ENCODE measurements around the gene WDR93. TPM values are rescaled to one million over a fixed set of nuclear protein-coding genes. Genes with fewer than 3 reads are reported as not detected.

WDR93 gene
- total RNA-seq, 1 donor from 2014 or later = not detected

DNA sequence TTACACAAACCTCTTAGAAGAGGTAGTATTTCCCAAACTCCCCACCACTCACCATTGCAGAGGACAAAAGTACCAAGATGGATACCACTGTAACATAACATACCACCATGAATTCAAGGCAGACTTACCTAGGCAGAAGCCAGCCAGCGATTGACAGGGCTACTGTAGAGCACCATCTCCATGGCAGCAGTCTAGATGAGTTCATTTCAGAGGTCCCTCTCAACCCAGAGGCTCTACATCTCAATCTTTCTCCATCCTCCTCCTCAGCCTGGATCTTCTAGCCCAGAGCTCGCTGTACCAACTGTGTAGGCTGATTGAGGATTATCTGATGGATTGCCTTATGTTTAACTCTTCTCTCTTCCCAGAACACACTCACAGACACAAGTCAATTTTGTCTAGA lies 9.5 kb upstream of the WDR93 start:
- intact Hi-C loops (cut with micrococcal nuclease) = no loop called here

DNA sequence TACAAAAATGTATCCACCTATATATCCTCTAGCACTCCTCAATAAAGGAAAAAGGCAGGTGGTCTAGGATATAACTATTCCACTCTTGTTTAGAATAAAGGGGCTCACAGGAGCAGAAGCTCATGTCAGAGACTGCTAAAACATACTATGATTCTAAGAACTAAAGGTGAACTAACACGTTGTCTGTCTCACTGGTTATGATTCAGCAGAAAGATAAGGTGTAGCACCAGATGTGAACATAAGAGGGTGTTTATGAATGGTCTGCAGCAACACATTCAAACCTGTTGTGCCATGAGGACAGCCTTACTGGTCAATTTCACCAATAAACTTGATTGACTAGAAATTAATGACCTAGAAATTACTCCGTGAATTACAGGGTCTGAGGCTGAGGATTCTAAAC lies 4.6 kb upstream of the WDR93 start:
- intact Hi-C loops (cut with micrococcal nuclease) = no loop called here

DNA sequence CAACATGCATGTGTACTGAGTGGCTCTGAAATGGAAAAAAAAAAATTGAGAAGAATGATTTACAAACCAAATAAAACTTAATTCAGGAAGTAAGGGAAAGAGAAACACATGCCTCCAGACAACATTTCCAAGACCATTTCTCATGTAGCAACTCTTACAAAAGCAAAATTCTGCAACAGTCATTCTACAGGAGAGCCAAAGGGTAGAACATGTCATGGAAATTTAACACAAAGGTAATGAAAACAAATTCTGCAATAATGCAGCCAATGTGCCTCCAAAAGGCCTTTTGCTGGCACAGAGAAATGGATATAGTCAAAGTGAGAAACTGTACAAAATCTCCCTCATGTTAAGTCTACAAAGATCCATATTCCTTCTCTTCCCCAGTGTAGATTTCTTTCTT lies 4.1 kb upstream of the WDR93 start:
- intact Hi-C loops (cut with micrococcal nuclease) = no loop called here

DNA sequence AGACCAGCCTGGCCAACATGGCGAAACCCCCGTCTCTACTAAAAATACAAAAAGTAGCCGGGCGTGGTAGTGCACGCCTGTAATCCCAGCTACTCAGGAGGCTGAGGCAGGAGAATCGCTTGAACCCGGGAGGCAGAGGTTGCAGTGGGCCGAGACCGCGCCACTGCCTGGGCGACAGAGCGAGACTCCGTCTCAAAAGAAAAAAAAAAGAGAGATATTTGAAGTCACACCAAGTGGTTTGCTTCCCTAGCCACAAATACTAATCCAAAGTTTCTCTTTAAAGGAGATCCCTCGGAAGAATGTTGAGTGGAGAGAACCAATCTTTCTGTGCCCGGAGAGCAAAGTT lies 708 bp upstream of the WDR93 start:
- intact Hi-C loops (cut with micrococcal nuclease) = loop anchor here (2.0 kb wide), 1 partner anchor 61 kb away; the partner anchor contains the start of gene MESP1

DNA sequence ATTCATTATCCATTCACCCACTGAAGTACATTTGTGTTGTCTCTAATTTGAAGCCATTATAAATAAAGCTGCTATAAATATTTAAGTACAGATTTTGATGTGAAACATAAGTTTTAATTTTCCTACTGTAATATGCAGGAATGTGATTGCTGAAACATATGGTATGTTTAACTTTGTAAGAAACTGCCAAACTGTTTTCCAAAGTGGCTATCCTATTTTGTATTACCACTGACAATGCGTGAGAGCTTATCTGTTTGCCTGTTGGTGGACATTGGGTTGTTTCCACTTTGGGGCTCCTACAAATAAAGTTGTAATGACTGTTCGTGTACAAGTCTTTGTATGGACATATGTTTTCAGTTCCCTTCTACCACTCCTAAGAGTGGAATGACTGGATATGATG lies 2.5 kb downstream of the WDR93 start:
- intact Hi-C loops (cut with micrococcal nuclease) = no loop called here

DNA sequence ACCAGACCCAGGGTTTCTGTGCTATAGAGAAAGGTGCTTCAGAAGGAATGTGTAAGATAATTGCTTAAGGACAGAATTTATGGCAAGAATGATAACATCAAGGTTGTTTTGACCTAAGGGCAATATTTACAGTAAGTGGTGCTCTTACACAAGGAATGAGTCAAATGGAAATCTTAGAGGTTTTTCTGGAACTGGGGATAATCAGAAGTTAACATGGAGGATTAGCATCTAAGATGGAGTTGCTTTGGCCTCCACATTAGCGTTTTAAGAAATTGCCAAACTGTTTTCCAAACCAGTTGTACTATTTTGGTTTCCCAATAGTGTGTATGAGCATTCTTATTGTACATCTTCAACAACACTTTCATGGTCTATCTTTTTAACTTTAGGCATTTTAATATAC lies 3.1 kb downstream of the WDR93 start:
- intact Hi-C loops (cut with micrococcal nuclease) = no loop called here

DNA sequence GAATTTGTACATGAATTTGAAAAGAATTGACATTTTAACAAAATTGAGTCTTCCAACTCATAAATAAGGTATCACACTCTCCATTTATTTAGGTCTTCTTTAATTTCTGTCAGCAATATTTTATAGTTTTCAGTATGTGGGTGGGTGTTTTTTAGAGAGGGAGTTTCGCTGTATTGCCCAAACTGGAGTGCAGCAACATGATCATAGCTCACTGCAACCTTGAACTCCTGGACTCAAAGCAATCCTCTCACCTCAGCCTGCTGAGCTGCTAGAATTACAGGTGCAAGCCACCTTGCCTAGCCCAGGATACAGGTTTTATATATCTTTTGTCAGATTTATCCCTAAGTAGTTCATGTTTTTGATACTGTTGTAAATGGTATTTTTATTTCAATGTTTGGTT lies 4.6 kb downstream of the WDR93 start:
- intact Hi-C loops (cut with micrococcal nuclease) = no loop called here

DNA sequence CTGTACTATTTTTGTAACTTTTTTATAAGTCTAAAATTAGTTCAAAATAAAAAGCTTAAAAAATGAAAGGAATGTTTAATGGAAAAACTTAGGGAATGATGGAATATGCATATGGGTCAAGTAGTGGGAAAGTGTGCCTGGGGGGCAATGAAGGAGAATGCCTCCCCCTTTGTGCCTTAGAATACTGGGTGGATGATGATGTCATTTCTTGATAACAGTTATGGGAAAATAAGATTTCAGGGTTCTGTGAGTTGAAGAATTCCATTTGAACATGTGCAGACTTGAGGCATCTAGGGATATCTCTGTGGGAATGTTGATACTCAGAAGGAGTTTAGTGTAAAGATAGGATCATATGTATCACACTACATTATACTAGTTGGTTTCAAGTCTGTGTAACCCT lies 13.8 kb downstream of the WDR93 start:
- intact Hi-C loops (cut with micrococcal nuclease) = no loop called here

DNA sequence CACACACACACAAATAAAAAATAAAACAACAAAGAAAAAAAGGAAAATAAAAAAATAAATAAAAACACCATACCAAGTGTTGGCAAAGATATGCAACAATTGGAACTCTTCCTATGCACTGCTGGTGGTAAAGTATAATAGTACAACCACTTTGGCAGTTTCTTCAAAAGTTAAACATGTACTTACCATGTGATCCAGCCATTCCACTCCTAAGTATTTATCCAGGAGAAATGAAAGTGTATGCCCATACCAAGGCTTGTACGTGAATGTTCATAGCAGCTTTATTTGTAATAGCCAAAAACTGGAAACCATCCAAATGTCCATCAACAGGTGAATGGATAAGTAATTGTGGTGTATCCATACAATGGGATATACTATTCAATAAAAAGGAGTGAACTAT lies 17.0 kb downstream of the WDR93 start:
- intact Hi-C loops (cut with micrococcal nuclease) = no loop called here

DNA sequence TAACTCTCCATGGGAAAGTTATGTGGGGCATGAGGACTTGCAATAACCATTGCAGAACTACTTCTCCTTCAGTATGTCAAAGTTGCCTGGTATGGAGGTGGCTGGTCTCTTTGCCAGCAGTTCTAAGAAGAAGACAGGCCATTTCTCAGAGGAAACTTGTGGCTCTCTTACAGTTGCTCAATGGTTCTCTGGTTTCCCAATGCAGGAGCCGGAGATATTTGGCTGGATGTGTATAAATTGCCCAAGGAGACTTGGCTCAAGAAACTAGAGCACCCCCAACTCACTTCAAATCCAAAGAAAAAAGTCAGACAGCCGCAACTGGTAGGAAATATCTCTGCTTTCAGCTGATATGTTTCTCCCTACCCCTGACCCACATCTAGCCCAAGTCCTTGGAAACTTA lies 24.2 kb downstream of the WDR93 start:
- intact Hi-C loops (cut with micrococcal nuclease) = no loop called here

DNA sequence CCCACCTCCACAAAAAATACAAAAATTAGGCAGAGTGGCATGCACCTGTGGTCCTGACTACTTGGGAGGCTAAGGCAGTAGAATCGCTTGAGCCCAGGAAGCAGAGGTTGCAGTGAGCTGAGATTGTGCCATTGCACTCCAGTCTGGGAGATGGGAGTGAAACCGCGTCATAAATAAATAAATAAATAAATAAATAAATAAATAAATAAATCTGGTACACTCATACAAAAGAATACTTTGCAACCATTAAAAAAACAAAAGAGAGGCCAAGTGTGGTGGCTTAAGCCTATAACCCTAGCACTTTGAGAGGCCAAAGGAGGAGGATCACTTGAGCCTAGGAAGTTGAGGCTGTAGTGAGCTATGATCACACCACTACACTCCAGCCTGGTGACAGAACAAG lies 32.4 kb downstream of the WDR93 start:
- intact Hi-C loops (cut with micrococcal nuclease) = no loop called here

DNA sequence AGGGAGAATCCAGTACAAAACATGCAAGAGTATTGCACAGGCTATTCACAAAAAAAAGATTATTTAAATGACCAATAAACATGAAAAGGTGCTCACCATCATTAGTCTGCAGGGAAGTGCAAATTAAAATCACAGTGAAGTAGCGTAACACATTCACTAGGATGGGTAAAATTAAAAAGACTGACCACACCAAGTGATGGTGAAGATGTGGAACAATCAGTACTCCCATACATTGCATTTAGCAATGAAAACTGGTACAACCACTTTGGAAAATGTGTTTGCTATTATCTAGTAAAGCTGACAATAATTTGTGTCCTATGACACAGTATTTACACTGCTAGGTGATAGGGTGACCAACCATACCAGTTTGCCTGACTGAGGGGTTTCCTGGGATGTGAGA lies 34.0 kb downstream of the WDR93 start:
- intact Hi-C loops (cut with micrococcal nuclease) = no loop called here

DNA sequence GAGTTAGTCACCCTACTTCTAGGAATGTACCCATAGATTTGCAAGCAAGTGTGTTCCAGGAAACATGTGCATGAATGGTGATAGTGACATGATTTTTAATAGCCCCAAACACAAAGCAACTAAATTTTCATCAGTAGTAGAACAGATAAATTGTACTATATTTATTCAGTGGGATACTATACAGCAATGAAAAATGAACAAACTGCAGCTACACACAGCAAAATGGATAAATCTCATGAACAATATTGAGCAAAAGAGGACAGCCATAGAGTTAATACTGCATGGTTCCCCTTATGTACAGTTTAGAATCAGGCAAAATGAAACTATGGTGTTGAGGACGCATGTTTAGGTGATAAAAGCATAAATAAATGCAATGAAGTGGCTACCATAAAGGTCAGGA lies 34.5 kb downstream of the WDR93 start:
- intact Hi-C loops (cut with micrococcal nuclease) = no loop called here

DNA sequence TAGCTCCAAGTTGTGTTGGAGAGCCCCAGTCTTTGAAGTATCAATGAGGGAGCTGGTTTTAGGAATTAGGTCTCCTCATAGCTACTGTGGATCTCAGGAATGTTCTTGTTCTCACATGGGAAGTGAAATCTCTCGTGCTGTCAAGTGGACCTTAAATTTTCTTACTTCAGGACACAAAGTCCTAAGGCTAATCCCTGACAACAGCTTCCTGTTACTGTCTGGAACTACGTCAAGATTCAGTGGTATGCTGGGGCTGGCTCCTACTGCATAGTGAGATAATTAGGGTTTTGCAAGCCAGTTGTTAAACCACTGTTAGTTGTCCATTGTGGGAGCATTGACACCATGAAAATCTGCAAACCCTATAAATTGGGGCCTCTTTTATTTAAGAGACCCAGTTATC lies 37.6 kb downstream of the WDR93 start:
- intact Hi-C loops (cut with micrococcal nuclease) = no loop called here

DNA sequence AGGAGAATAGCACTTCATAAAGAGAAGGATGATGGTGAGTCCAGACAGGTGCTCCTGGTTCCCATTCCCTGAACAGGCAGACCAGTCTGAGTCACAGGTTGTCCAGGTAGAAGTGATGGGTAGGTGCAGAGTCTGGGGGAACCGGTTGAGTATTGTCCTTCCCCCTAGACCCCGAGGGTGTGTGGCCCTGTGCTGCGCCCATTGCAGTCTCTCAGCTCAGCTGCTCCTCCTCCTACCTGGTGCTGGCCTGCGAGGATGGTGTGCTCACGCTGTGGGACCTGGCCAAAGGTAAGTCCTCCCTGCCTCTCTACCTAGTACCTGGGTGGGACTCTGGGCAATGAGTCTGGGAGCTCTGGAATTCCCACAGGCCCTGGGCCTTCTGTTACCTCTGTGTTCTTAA lies 40.7 kb downstream of the WDR93 start:
- intact Hi-C loops (cut with micrococcal nuclease) = no loop called here

DNA sequence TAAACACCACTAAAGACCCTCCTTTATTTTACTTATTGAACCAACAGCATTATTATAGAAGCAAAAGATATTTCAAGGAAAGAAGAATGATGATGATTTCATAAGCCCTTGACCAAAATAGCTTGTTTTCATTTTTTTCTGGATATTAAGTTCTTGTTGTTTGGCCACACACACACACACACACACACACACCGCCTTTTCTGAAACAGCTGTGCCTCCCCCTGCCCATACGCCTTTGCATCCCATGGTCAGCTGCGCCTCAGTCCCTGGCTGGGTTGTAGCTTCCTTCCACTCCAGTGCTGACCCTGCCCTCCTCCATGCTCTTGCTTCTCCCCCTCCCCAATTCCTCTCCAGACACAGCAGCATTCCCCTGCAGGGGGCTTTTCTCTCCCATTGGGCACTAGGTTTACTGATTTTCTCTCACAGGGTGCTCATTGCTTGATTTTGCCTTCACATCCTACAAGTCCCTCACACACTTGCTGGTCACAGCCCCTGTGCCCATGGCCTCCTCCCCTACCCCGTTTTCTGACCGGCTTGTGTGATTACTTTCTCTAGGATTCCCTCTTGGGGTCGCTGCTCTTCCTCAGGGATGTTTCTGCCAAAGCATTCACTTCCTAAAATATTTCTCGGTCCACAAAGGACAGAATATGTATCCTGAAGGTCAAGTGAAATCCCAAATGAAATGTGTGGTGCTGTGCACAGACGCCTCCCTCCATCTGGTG lies 42.0 kb downstream of the WDR93 start:
- intact Hi-C loops (cut with micrococcal nuclease) = no loop called here

DNA sequence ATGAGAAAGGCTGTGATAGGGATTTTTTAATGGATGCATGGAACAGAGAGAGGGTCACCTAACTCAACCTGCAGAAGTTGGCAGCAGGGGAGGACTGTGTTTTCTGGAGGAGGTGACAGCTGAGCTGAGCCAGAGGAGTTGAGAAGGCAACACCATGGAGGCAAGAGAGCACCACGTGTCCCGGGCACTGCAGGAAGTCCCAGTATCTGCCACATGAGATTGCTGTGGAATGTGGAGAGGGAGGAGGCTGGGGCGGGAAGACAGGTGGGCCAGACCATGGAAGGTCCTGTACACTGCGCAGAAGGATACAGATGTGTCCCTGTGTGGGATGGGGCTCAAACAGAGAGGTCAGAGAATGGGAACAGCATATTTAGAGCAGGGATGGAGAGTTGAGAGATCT lies 45.2 kb downstream of the WDR93 start:
- intact Hi-C loops (cut with micrococcal nuclease) = no loop called here

DNA sequence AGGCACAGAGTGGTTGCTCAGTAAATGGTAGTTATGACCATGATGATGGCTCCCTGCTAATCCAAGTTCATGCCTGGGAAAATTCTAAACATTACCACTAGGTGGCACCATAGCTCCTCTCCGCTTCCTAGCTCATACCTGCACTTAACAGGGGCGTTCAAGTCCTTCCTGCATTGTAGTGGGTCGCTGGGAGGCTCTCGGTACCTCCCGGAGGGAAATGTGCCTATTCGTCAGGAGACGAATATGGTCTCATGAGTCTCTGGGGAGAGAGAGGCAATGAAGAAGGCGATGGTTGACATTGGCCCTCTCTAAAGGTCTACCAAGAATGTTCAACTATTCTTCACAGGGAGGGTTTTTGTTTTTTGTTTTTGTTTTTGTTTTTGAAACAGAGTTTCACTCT lies 49.5 kb downstream of the WDR93 start:
- intact Hi-C loops (cut with micrococcal nuclease) = loop anchor here (1.0 kb wide), 2 partner anchors 135 to 331 kb away; no protein-coding TSS in a partner anchor

DNA sequence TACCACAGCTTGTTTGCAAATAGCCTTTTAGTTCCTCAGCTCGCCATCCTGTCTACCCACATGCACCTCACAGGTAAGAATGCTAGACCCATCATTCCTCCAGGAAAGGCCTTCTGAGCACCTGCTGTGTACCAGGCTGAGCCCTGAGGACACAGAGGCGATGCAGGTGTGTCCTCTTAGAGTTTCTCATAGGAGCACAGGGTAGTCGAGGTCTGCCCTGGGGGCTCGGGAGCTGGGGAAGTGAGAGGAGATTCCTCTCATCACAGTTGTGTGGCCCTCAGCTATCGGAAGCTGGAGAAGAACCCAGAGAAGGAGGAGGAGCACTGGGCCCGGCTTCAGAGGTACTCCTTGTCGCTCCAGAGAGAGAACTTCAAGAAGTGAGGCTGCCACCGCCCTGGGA lies 52.4 kb downstream of the WDR93 start:
- intact Hi-C loops (cut with micrococcal nuclease) = no loop called here

DNA sequence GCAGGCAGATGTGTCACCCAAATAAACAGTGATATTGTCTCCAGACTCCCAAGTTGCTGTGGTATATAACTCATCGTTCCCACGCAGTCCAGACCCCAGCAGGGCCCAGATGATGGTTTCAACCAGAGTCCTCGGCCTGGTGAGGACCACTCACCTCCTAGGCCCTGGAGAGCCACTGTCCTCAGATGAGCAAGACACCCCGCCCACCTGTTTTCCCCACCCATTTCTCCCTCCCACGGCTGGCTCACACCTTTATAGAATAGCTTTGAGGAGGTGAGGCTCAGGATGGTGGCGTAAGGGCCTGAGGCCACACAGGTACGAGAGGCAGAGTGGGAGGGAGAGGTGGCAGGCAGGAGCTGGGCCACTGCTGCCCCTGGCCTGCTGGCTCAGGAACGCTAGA lies 53.0 kb downstream of the WDR93 start:
- intact Hi-C loops (cut with micrococcal nuclease) = no loop called here

DNA sequence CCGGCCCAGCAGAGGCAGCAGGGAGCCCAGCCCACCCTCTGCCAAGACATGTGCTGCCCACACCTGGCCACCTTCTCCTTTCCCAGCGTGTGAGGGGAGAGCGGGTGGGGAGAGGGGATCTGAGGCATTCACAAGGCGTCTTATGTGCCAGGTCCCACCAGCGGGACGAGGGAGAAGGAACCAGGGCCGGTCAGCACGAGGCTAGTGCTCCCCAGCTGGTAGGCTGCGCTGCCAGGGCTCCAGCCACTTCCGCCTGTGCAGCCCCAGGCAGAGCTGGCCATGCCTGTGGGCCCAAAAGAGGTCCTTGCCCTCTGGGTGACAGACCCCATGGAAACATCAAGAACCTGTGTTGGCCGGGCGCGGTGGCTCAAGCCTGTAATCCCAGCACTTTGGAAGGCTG lies 54.5 kb downstream of the WDR93 start:
- intact Hi-C loops (cut with micrococcal nuclease) = no loop called here

DNA sequence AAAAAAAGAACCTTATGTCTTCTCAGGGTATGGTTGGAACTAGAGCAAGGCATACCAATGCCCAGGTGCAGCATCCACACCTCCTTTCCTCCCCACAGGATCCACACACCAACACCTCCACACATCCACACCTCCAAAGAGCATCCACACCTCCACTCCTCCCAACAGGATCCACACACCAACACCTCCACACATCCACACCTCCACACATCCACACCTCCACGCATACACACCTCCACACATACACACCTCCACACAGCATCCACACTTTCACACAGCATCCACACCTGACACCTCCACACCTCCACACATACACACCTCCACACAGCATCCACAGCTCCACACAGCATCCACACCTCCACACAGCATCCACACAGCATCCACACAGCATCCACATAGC lies 55.2 kb downstream of the WDR93 start:
- intact Hi-C loops (cut with micrococcal nuclease) = no loop called here

DNA sequence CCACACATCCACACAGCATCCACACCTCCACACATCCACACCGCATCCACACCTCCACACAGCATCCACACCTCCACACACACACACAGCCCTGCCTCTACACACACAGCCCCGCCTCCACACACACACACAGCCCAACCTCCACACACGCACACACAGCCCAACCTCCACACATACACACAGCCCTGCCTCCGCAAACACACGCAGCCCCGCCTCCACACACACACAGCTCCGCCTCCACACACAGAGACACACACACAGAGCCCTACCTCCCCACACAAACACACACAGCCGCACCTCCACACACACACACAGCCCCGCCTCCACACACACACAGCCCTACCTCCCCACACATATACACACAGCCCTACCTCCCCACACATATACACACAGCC lies 55.8 kb downstream of the WDR93 start:
- intact Hi-C loops (cut with micrococcal nuclease) = no loop called here

All from T-helper 2 cell treated with Interferon-gamma antibody and Interleukin-4, amounts not matched to agents 100 ng/mL and 5 ng/mL, for 36 hours (primary cell).